Suppressor macrophage treated with lipopolysaccharide for 1 hour (primary cell): ENCODE data around the gene CCDC146.
"Not testable (repeated sequence)": the region's sequence is repeated elsewhere in the genome, so short reads cannot be mapped to it uniquely, and the experiment has no call there.

Experiments used
- DNase-seq, 3 donors: peaks; one replicate each; pipeline ENCODE4 v3.0.0-alpha.2; 2020 to 2022

The CCDC146 gene

DNA sequence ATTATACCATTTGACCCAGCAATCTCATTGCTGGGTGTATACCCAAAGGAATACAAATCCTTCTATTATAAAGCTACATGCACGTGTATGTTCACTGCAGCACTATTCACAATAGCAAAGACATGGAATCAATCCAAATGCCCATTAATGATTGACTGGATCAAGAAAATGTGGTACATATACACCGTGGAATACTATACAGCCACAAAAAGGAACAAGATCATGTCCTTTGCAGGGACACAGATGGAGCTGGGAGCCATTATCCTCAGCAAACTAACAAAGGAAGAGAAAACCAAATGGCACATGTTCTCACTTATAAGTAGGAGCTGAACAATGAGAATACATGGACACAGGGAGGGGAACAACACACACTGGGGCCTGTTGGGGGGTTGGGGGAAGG, 211.6 kb downstream of the CCDC146 start:
- not testable (repeated sequence) for DNase-seq

- DNase-seq, result no peak
These were observed 213.2 kb downstream of the CCDC146 start for GRCh38 chr7:77335581-77335980.

- no peak for DNase-seq
These were observed 215.1 kb downstream of the CCDC146 start for GRCh38 chr7:77337456-77337990.

GRCh38 chr7:77338260-77338659, 215.8 kb downstream of the CCDC146 start:
- DNase-seq, result peak; percentile 33 to 80 (median 69)

DNA sequence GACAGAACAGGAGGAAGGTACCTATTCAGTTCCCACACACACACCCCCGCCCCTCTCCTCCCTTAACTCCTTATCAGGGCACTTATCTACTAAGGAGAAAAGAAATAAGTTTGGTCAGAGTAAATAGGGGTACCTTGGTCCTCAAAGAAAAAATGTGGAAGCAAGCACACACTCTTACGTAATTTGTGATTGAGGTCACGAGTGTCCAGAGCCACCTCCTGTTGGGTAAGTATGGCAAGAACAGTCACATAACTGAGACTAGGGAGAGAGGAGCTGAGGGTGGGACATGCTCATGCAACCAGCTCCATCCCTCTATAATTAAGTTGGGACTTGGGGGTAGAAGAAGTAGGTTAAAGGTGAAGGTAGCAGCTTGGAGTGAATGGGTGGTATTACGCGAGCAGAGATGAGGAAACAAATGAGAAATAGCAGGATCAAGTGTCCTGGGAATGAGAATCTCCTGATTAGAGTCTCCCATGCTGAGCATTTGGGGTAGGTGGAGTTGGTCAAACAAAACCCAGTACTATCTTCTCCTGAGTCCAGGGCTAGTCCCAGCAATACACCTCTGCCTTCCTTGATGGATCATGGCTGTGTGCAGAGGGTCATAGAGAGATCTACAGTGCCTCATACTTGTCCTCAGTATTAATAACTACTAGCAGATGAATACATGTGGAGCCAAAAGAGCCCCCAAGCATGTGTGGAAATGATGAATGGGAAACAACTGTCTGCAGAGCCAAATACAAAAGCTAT, 216.6 kb downstream of the CCDC146 start:
- DNase-seq, result peak; percentile 58 to 70 (median 70)

DNA sequence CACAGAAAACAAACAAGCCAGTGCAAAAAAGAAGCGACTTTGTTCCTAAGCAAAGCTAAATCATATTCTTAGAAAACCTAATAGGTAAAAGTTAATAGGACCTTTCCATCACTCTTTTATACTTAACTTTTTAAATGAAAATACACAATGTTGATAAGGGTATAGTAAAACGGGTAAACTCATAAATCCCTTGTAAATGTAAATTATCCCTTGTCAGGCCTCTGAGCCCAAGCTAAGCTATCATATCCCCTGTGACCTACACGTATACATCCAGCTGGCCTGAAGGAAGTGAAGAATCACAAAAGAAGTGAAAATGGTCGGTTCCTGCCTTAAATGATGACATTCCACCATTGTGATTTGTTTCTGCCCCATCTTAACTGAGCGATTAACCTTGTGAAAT, 217.3 kb downstream of the CCDC146 start:
- DNase-seq, result no peak
